Hematopoietic multipotent progenitor cell treated with erythropoietin and hydrocortisone succinate and interleukin-3 and kit ligand, for 6 days (in vitro differentiated cells): Measurements from ENCODE around the gene HLCS.
A peak's percentile ranks its signal among the peaks of the same experiment; 100 is the strongest.

Source experiments
- DNase-seq: peaks from one replicate; pipeline ENCODE4 v3.0.0-alpha.2; 2015

The HLCS gene

GRCh38 chr21:36879827-36880226 lies 86.6 kb downstream of the HLCS start:
- no peak for DNase-seq

- DNase-seq, result no peak
Observed at GRCh38 chr21:36877741-36878140, 88.7 kb downstream of the HLCS start.

- no peak for DNase-seq
Observed at GRCh38 chr21:36874665-36875064, 91.8 kb downstream of the HLCS start.

- DNase-seq, result no peak
Observed at GRCh38 chr21:36873513-36873912, 93.0 kb downstream of the HLCS start.

- DNase-seq, result no peak
Observed at GRCh38 chr21:36867291-36867905, 99.1 kb downstream of the HLCS start.

- no peak for DNase-seq
Observed at GRCh38 chr21:36866419-36866818, 100.0 kb downstream of the HLCS start.

GRCh38 chr21:36864974-36865373 lies 101.5 kb downstream of the HLCS start:
- peak; percentile 19 for DNase-seq

- no peak for DNase-seq
Observed at GRCh38 chr21:36863260-36863659, 103.2 kb downstream of the HLCS start.

- DNase-seq, result no peak
Observed at GRCh38 chr21:36861595-36862323, 104.7 kb downstream of the HLCS start.

GRCh38 chr21:36860736-36861594 lies 105.5 kb downstream of the HLCS start:
- DNase-seq, result peak; percentile 29

- DNase-seq, result peak; percentile 90
Observed at GRCh38 chr21:36859744-36860501, 106.5 kb downstream of the HLCS start.

GRCh38 chr21:36858320-36858957 lies 108.0 kb downstream of the HLCS start:
- DNase-seq, result no peak

- no peak for DNase-seq
Observed at GRCh38 chr21:36856643-36857042, 109.8 kb downstream of the HLCS start.

GRCh38 chr21:36854391-36854790 lies 112.1 kb downstream of the HLCS start:
- peak; percentile 72 for DNase-seq

- DNase-seq, result no peak
Observed at GRCh38 chr21:36852864-36853263, 113.6 kb downstream of the HLCS start.

GRCh38 chr21:36852293-36852692 lies 114.2 kb downstream of the HLCS start:
- no peak for DNase-seq

- DNase-seq, result no peak
Observed at GRCh38 chr21:36851121-36851520, 115.3 kb downstream of the HLCS start.

- DNase-seq, result no peak
Observed at GRCh38 chr21:36850372-36850771, 116.1 kb downstream of the HLCS start.

GRCh38 chr21:36849461-36850105 lies 116.9 kb downstream of the HLCS start:
- DNase-seq, result no peak

GRCh38 chr21:36848730-36849274 lies 117.7 kb downstream of the HLCS start:
- DNase-seq, result no peak

GRCh38 chr21:36847189-36847588 lies 119.3 kb downstream of the HLCS start:
- no peak for DNase-seq

- DNase-seq, result no peak
Observed at GRCh38 chr21:36846631-36847030, 119.8 kb downstream of the HLCS start.
